H1 (cell line): ENCODE results near the gene RAD51B. TPM values are rescaled to one million over a fixed set of nuclear protein-coding genes. Genes with fewer than 3 reads are reported as not detected.

Experiments used
- CTCF ChIA-PET: fragments of 300-600 bp; sonication (Branson Sonifier 250); formaldehyde crosslinking; loops from one replicate; lab custom pipeline; 2021; ENCODE audit not compliant: partially characterized antibody; lab: Charles Lee
- POLR2A ChIA-PET: fragments of 300-600 bp; sonication (Branson Sonifier 250); formaldehyde crosslinking; loops from one replicate; lab custom pipeline; 2021; ENCODE audit warnings: inconsistent platforms; ENCODE audit not compliant: partially characterized antibody; lab: Charles Lee
- DNase-seq, 2 experiments: peaks; one replicate each; pipeline versions ENCODE4 v3.0.0 to v3.0.0-alpha.2; 2010 to 2022; ENCODE audit warnings: low spot score in 2 of 2, low read depth in 1 of 2, mixed read lengths in 1 of 2
- FAIRE-seq: peaks from 2 replicates; lab custom pipeline; 2011; peaks lifted over from hg19 to GRCh38; lab: Jason Lieb, UNC
- H2AFZ ChIP-seq: 2 replicates; pipeline ENCODE4 v1.8.1; 2012; ENCODE audit warnings: low read length, inconsistent platforms
- H2AK5ac ChIP-seq: 2 replicates; pipeline ENCODE4 v1.6.1; 2013; ENCODE audit warnings: low read depth, low read length
- H2BK120ac ChIP-seq: replicated peaks from 2 replicates; pipeline ENCODE3; 2013; ENCODE audit warnings: low read depth, low read length, inconsistent platforms
- H2BK12ac ChIP-seq: 2 replicates; pipeline ENCODE4 v1.6.1; 2013; ENCODE audit warnings: low read depth, low read length
- H2BK15ac ChIP-seq: 2 replicates; pipeline ENCODE4 v1.6.1; 2013; ENCODE audit warnings: low read length
- H2BK20ac ChIP-seq: 2 replicates; pipeline ENCODE4 v1.6.1; 2013; ENCODE audit warnings: low read length
- H2BK5ac ChIP-seq: 2 replicates; pipeline ENCODE4 v1.6.1; 2013; ENCODE audit warnings: low read depth, low read length
- H3K14ac ChIP-seq: 2 replicates; pipeline ENCODE4 v1.6.1; 2013; ENCODE audit warnings: inconsistent platforms; ENCODE audit not compliant: insufficient read length
- H3K18ac ChIP-seq: 2 replicates; pipeline ENCODE4 v1.6.1; 2013; ENCODE audit warnings: low read length; ENCODE audit errors: extremely low read depth
- H3K23ac ChIP-seq: 2 replicates; pipeline ENCODE4 v1.6.1; 2013; ENCODE audit warnings: inconsistent platforms; ENCODE audit not compliant: insufficient read length
- H3K23me2 ChIP-seq: 2 replicates; pipeline ENCODE4 v1.6.1; 2013; ENCODE audit warnings: low read depth, low read length
- H3K27ac ChIP-seq: 2 replicates; pipeline ENCODE4 v1.6.1; 2011; ENCODE audit warnings: low read depth, low read length, inconsistent platforms
- H3K27me3 ChIP-seq, 4 experiments: replicated peaks in 1 of 4; 1 replicate in 1 of 4; 2 replicates in 3 of 4; pipeline versions ENCODE4 v1.6.1 to v1.8.1; 2011 to 2013; ENCODE audit warnings: low read length in 3 of 4, mild to moderate bottlenecking in 3 of 4, inconsistent platforms in 2 of 4, mixed read lengths in 2 of 4, moderate library complexity in 1 of 4; ENCODE audit not compliant: control insufficient read depth in 3 of 4, insufficient read depth in 3 of 4; ENCODE audit errors: extremely low read depth in 1 of 4
- H3K36me3 ChIP-seq, 4 experiments: 2 replicates each; pipeline versions ENCODE4 v1.6.1 to v1.8.1; 2011 to 2013; ENCODE audit warnings: mild to moderate bottlenecking in 4 of 4, low read length in 3 of 4, moderate library complexity in 2 of 4, control low read depth in 1 of 4, inconsistent platforms in 1 of 4; ENCODE audit not compliant: insufficient read depth in 4 of 4, control insufficient read depth in 2 of 4
- H3K4ac ChIP-seq: replicated peaks from 2 replicates; pipeline ENCODE3; 2013; ENCODE audit warnings: low read length, low read depth, mixed read lengths, inconsistent platforms; ENCODE audit not compliant: insufficient read length
- H3K4me1 ChIP-seq, 4 experiments: replicated peaks in 1 of 4; 1 replicate in 1 of 4; 2 replicates in 3 of 4; pipeline versions ENCODE4 v1.6.1 to v1.8.1; 2011 to 2013; ENCODE audit warnings: low read length in 3 of 4, inconsistent platforms in 2 of 4, mixed read lengths in 1 of 4; ENCODE audit not compliant: insufficient read depth in 4 of 4, control insufficient read depth in 3 of 4
- H3K4me2 ChIP-seq, 2 experiments: 2 replicates each; pipeline versions ENCODE4 v1.6.1 to v1.8.1; 2011 to 2013; ENCODE audit warnings: low read depth in 2 of 2, low read length in 2 of 2, control low read depth in 1 of 2, inconsistent platforms in 1 of 2, mild to moderate bottlenecking in 1 of 2; ENCODE audit not compliant: insufficient read depth in 1 of 2
- H3K4me3 ChIP-seq, 4 experiments: fragments of 200-600, 300-600 bp in 1 of 4; sonication (generic), shearing (Covaris generic), sonication (Bioruptor Twin) in 1 of 4; 2 replicates each; pipeline versions ENCODE4 v1.5.1 to v1.8.1; 2011 to 2016; ENCODE audit warnings: low read length in 4 of 4, low read depth in 3 of 4, control low read depth in 2 of 4, inconsistent platforms in 2 of 4, mild to moderate bottlenecking in 2 of 4, mixed read lengths in 1 of 4, moderate library complexity in 1 of 4; ENCODE audit not compliant: insufficient read depth in 2 of 4; ENCODE audit errors: extremely low read depth in 1 of 4
- H3K56ac ChIP-seq: replicated peaks from 2 replicates; pipeline ENCODE3; 2013; ENCODE audit warnings: low read depth, mild to moderate bottlenecking, mixed read lengths, low read length, inconsistent platforms; ENCODE audit not compliant: insufficient read length
- H3K79me1 ChIP-seq: 2 replicates; pipeline ENCODE4 v1.6.1; 2013; ENCODE audit warnings: low read depth, low read length, control low read depth
- H3K79me2 ChIP-seq, 2 experiments: 2 replicates each; pipeline versions ENCODE4 v1.6.1 to v1.8.1; 2012 to 2013; ENCODE audit warnings: low read length in 2 of 2, mild to moderate bottlenecking in 2 of 2, inconsistent platforms in 1 of 2; ENCODE audit not compliant: insufficient read depth in 2 of 2, control insufficient read depth in 1 of 2
- H3K9ac ChIP-seq, 4 experiments: replicated peaks in 1 of 4; 1 replicate in 1 of 4; 2 replicates in 3 of 4; pipeline versions ENCODE4 v1.6.1 to v1.8.1; 2011 to 2013; ENCODE audit warnings: low read depth in 3 of 4, low read length in 3 of 4, control low read depth in 2 of 4, mild to moderate bottlenecking in 2 of 4, moderate library complexity in 2 of 4, inconsistent platforms in 1 of 4; ENCODE audit errors: extremely low read depth in 1 of 4
- H3K9me3 ChIP-seq, 2 experiments: 2 replicates each; pipeline versions ENCODE4 v1.6.1 to v1.8.1; 2012 to 2013; ENCODE audit warnings: mild to moderate bottlenecking in 2 of 2, moderate library complexity in 2 of 2, control low read depth in 1 of 2, inconsistent platforms in 1 of 2, low read depth in 1 of 2, low read length in 1 of 2, mixed read lengths in 1 of 2; ENCODE audit not compliant: insufficient read depth in 2 of 2
- H4K20me1 ChIP-seq, 2 experiments: replicated peaks in 1 of 2; 2 replicates each; pipeline versions ENCODE3 to v1.8.1; 2011 to 2013; ENCODE audit warnings: inconsistent platforms in 2 of 2, low read length in 2 of 2, mild to moderate bottlenecking in 1 of 2; ENCODE audit not compliant: insufficient read depth in 2 of 2, control insufficient read depth in 1 of 2
- H4K5ac ChIP-seq: 2 replicates; pipeline ENCODE4 v1.6.1; 2013; ENCODE audit warnings: low read length, low read depth, mixed read lengths, inconsistent platforms; ENCODE audit not compliant: insufficient read length
- H4K8ac ChIP-seq: 2 replicates; pipeline ENCODE4 v1.8.0; 2013; ENCODE audit warnings: mild to moderate bottlenecking, moderate library complexity, low read length, inconsistent platforms; ENCODE audit not compliant: insufficient read depth; ENCODE audit errors: extremely low read depth
- H4K91ac ChIP-seq: replicated peaks from 2 replicates; pipeline ENCODE3; 2013; ENCODE audit warnings: low read length, mixed read lengths, inconsistent platforms; ENCODE audit not compliant: insufficient read length
- ATF3 ChIP-seq: IDR thresholded peaks from 2 replicates; pipeline ENCODE4 v1.6.1; 2011; ENCODE audit warnings: low read depth, mild to moderate bottlenecking, low read length; ENCODE audit not compliant: insufficient read depth
- BACH1 ChIP-seq: IDR thresholded peaks from 2 replicates; pipeline ENCODE4 v1.6.1; 2012; ENCODE audit warnings: low read length, improper control_type of control experiment
- BCL11A ChIP-seq, 2 experiments: IDR thresholded peaks; one replicate each; pipeline ENCODE4 v1.6.1; 2011; ENCODE audit warnings: low read depth in 2 of 2, low read length in 2 of 2, mild to moderate bottlenecking in 2 of 2
- CBX5 ChIP-seq: fragments of 300-800, 300-1000 bp; sonication (generic); IDR thresholded peaks from 2 replicates; pipeline ENCODE4 v1.7.1; 2016; ENCODE audit warnings: antibody characterized with exemption, low read length, low read depth
- CBX8 ChIP-seq: fragments of 300-800, 300-1000 bp; sonication (generic); IDR thresholded peaks from 2 replicates; pipeline ENCODE4 v1.7.1; 2016; ENCODE audit warnings: low read depth, low read length, borderline replicate concordance
- CHD2 ChIP-seq: IDR thresholded peaks from 2 replicates; pipeline ENCODE4 v1.6.1; 2012; ENCODE audit warnings: low read length, improper control_type of control experiment
- FOSL1 ChIP-seq: IDR thresholded peaks from 2 replicates; pipeline ENCODE4 v1.6.1; 2011; ENCODE audit warnings: mild to moderate bottlenecking, low read depth, low read length, moderate library complexity; ENCODE audit not compliant: insufficient read depth
- JUN ChIP-seq: IDR thresholded peaks from 2 replicates; pipeline ENCODE4 v1.6.1; 2011; ENCODE audit warnings: low read depth, mild to moderate bottlenecking, improper control_type of control experiment, low read length
- NANOG ChIP-seq: IDR thresholded peaks from 2 replicates; pipeline ENCODE4 v1.6.1; 2011; ENCODE audit warnings: low read length, low read depth, mild to moderate bottlenecking, inconsistent platforms; ENCODE audit not compliant: insufficient read depth, poor library complexity, severe bottlenecking
- POLR2A ChIP-seq, 2 experiments: IDR thresholded peaks; 1 replicate in 1 of 2; 2 replicates in 1 of 2; pipeline ENCODE4 v1.6.1; 2011; ENCODE audit warnings: low read depth in 2 of 2, low read length in 2 of 2, mild to moderate bottlenecking in 2 of 2; ENCODE audit errors: control extremely low read depth in 1 of 2
- POLR2AphosphoS5 ChIP-seq: IDR thresholded peaks from 2 replicates; pipeline ENCODE4 v1.6.1; 2011; ENCODE audit warnings: low read depth, low read length
- POU5F1 ChIP-seq: IDR thresholded peaks from 2 replicates; pipeline ENCODE4 v1.6.1; 2011; ENCODE audit warnings: low read depth, mild to moderate bottlenecking, low read length, moderate library complexity
- SRF ChIP-seq: IDR thresholded peaks from 2 replicates; pipeline ENCODE4 v1.6.1; 2011; ENCODE audit warnings: mild to moderate bottlenecking, low read depth, low read length, moderate library complexity
- USF2 ChIP-seq: IDR thresholded peaks from 2 replicates; pipeline ENCODE4 v1.6.1; 2011; ENCODE audit warnings: low read length, improper control_type of control experiment
- WGBS, 2 experiments: shearing (Covaris generic) in 1 of 2; methylation state at CpG; one replicate each; pipeline versions ENCODE4 v1.1.6 to v1.1.7; 2013 to 2015; ENCODE audit warnings: low lambda C conversion rate in 2 of 2, mixed read lengths in 2 of 2, inconsistent platforms in 1 of 2, low coverage in 1 of 2, missing lambda C conversion rate in 1 of 2; ENCODE audit not compliant: insufficient replicate concordance in 2 of 2, insufficient coverage in 1 of 2, insufficient read length in 1 of 2; ENCODE audit errors: extremely low coverage in 1 of 2, missing lambda C conversion rate in 1 of 2; 5-methylcytosine and 5-hydroxymethylcytosine counted together
- polyA plus RNA-seq, 7 experiments: library from polyadenylated mRNA; depleted of rRNA in 3 of 7; stranded (reverse) in 5 of 7; unstranded in 2 of 7; fragments of >200 nt in 5 of 7; fragments of 200-250 nt in 2 of 7; gene quantifications; 1 replicate in 5 of 7; 2 replicates in 1 of 7; 4 replicates in 1 of 7; pipeline versions ENCODE4 v1.2.1 to v1.2.3, GENCODE V29; 2011 to 2013; ENCODE audit warnings: missing spikeins in 2 of 7, mixed read lengths in 2 of 7
- total RNA-seq: library from RNA; stranded (reverse); fragmentation: NEBNext Ultra II Directional; extraction: Animal tissue kit (Norgen Biotek cat#: 25700); gene quantifications from 2 replicates; pipeline ENCODE4 v1.2.1, GENCODE V29; 2021

Gene RAD51B
- total and polyA plus RNA-seq, 2 of the 8 experiments (the other 6 are each of a cell fraction or from before 2014, with no cell fraction given): 3.9 to 14.9 TPM

GRCh38 chr14:67900231-67900630, 80.7 kb downstream of the RAD51B start:
- Histone ChIP-seq H3K9ac (no peak overlapping the region), H2BK120ac (no peak overlapping the region), H4K91ac (no peak overlapping the region), H3K14ac (no peak overlapping the region), H2AFZ (no peak overlapping the region), H3K79me2 (no peaks in the 10 kb centered on the region), H3K9me3 (no peaks in the 10 kb centered on the region), H3K4me2 (no peak overlapping the region), H2BK12ac (no peak overlapping the region), H3K56ac (no peak overlapping the region), H3K23ac (no peak overlapping the region), H3K18ac (no peak overlapping the region), H3K4ac (no peak overlapping the region), H3K36me3 (no peaks in the 10 kb centered on the region), H3K23me2 (no peaks in the 10 kb centered on the region), H2BK5ac (no peak overlapping the region), H4K20me1 (no peaks in the 10 kb centered on the region), H4K8ac (no peak overlapping the region), H3K4me1 (peaks cover 0 to 6% (median 0%) of the 10 kb centered on the region in 4 experiments; a peak in 1 of 7 replicates), H2BK15ac (no peak overlapping the region), H2BK20ac (no peak overlapping the region), H3K27me3 (no peaks in the 10 kb centered on the region), H4K5ac (no peak overlapping the region), H3K4me3 (no peak overlapping the region), H3K27ac (no peak overlapping the region), H3K79me1 (no peaks in the 10 kb centered on the region), H2AK5ac (no peak overlapping the region)
- no peak for FAIRE-seq
- ChIA-PET CTCF (interaction anchor here (1.1 to 1.3 kb wide), 2 partner anchors 21 to 62 kb away, joined by 3 read pairs; no protein-coding TSS in a partner anchor), POLR2A (interaction anchor here (0.6 kb wide), 1 partner anchor 14 kb away, joined by 3 read pairs; no protein-coding TSS in a partner anchor)
- 76% methylated on average over 1 of the region's 1 CpG; no CpG with 5 or more reads in 1 of the 2 experiments for WGBS, 2 experiments
- DNase-seq: no peak
- TF ChIP-seq POU5F1: no peak
- no peak for TF ChIP-seq BCL11A (IDR thresholded peaks at IDR 0.05; ENCODE audit: low read depth in 2 of 2, low read length in 2 of 2)
- TF ChIP-seq JUN: no peak
- no peak for TF ChIP-seq FOSL1
- no peak for TF ChIP-seq CHD2
- no peak for TF ChIP-seq POLR2A (IDR thresholded peaks at IDR 0.05; ENCODE audit: control extremely low read depth in 1 of 2, low read depth in 2 of 2, low read length in 2 of 2)
- TF ChIP-seq SRF: no peak
- TF ChIP-seq CBX8: no peak
- TF ChIP-seq ATF3: no peak
- TF ChIP-seq USF2: no peak
- TF ChIP-seq POLR2AphosphoS5: no peak
- no peak for TF ChIP-seq BACH1
- TF ChIP-seq CBX5: no peak
- no peak for TF ChIP-seq NANOG
